DOHH2 (cell line): Measurements from ENCODE around the gene RPTOR.

Source experiments
- CTCF ChIP-seq: fragments of 200-600 bp; sonication (generic); IDR thresholded peaks from one replicate; pipeline ENCODE4 v1.5.1; 2014; ENCODE audit warnings: antibody characterized with exemption, mild to moderate bottlenecking, low read depth, low read length; ENCODE audit not compliant: poor library complexity, severe bottlenecking
- EZH2phosphoT487 ChIP-seq: fragments of 200-600 bp; sonication (generic); IDR thresholded peaks from 2 replicates; pipeline ENCODE4 v1.6.1; 2017; ENCODE audit warnings: borderline replicate concordance, mild to moderate bottlenecking, antibody characterized with exemption, low read length, moderate library complexity, mixed read lengths

DNA sequence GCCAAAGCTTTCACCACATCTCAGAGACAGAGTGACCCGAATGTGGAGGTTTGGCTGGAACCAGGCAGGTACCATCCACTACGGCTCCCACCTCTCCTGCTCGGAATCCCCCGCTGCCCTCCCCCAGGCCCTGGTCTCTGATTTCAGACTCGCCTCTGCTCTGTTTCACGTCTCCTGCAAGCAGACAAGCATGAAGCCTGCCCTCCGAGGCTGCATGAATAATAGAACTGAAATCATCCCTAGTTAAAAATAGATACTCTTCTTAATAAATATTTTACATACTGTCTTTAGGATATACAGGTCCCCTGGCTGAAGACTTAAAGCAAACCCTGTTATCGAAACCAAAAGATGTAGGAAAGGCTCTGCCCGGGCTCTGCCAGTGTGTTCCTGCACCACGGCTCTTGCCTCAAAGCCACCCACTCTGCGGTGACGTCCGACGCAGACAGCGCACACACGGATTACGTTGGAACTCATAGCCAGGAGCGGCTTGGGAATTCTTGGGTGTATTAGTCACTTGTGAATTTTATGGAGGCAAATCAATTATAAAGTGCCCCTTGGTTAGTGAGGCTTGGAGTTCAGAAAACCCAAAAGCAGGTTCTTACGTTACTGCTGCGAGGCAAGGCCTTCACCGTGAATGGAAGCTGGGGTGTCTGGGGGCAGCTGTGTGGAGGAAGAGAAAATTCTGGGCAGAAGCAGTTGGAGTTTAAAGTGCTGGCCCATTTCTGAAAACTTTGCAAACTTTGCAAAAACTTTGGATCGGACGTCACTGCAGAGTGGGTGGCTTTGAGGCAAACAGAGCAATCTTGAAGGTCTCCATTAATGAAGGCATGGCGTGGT, 42.7 kb upstream of the RPTOR start:
- no peak for TF ChIP-seq CTCF
- no peak for TF ChIP-seq EZH2phosphoT487
